ENCODE results near the gene FABP6. TPM values are rescaled to one million over a fixed set of nuclear protein-coding genes. Genes with fewer than 3 reads are reported as not detected.

The FABP6 gene
- total and polyA plus RNA-seq, 9 of the 15 experiments (the other 6 are each of a cell fraction or from before 2014, with no cell fraction given): 0.11 to 0.33 (median 0.21) TPM; not detected in 4

- TF ChIP-seq CEBPZ (IDR thresholded peaks at IDR 0.05; ENCODE audit: borderline replicate concordance, low read depth, low read length) (0 out of 2 replicates have a peak, but pooled peaks have one; percentile 27), BCLAF1 (IDR thresholded peaks at IDR 0.05; ENCODE audit: borderline replicate concordance in 1 of 2, control insufficient read depth in 1 of 2, low read depth in 2 of 2, low read length in 1 of 2) (no peak), CTBP1 (IDR thresholded peaks at IDR 0.05; ENCODE audit: borderline replicate concordance) (peak; percentile 68), YY1 (IDR thresholded peaks at IDR 0.05; ENCODE audit: borderline replicate concordance in 1 of 3, control insufficient read depth in 1 of 3, extremely low read depth in 1 of 3, insufficient read depth in 3 of 3, insufficient read length in 1 of 3, insufficient replicate concordance in 2 of 3, low read depth in 1 of 3, low read length in 2 of 3) (peak in 1 of 3 experiments; percentile 41), MTA3 (IDR thresholded peaks at IDR 0.05; ENCODE audit: borderline replicate concordance) (0 out of 2 replicates have a peak, but pooled peaks have one; percentile 39), ZNF589 (CRISPR knock-in tag; IDR thresholded peaks at IDR 0.05; ENCODE audit: low read depth) (peak; percentile 72; the same call in 1 of the 2 replicates), BCL6 (CRISPR knock-in tag; IDR thresholded peaks at IDR 0.05) (no peak), SP1 (CRISPR knock-in tag; IDR thresholded peaks at IDR 0.05) (no peak), ZNF592 (IDR thresholded peaks at IDR 0.05) (0 out of 2 replicates have a peak, but pooled peaks have one; percentile 28), TAF1 (IDR thresholded peaks at IDR 0.05; ENCODE audit: control insufficient read depth, extremely low read depth, insufficient read depth, low read length, severe bottlenecking) (no peak), ZNF551 (CRISPR knock-in tag; IDR thresholded peaks at IDR 0.05) (no peak), L3MBTL2 (IDR thresholded peaks at IDR 0.05) (peak; percentile 85), ZNF347 (CRISPR knock-in tag; IDR thresholded peaks at IDR 0.05; ENCODE audit: low read depth) (no peak)
Measured at GRCh38 chr5:160262151-160263074, 33.1 kb downstream of the FABP6 start (continued).

Data from K562 (cell line).